Measurements from ENCODE around the gene CD3E. TPM values are rescaled to one million over a fixed set of nuclear protein-coding genes. Genes with fewer than 3 reads are reported as not detected.

CD3E gene
- total and polyA plus RNA-seq, 2 of the 13 experiments (the other 11 are each of a cell fraction or from before 2014, with no cell fraction given): not detected

- ChIA-PET CTCF (ENCODE audit: low intra/inter-chr PET ratio, low total read pairs) (no interaction called here), POLR2A (no interaction called here)
- BruUV-seq (replicated peaks): no TSS peak
- Histone ChIP-seq H2AFZ (ENCODE audit: low read length) (no peak overlapping the region), H3K9ac (ENCODE audit: insufficient read depth, low read depth, low read length) (no peak overlapping the region), H3K27me3 (ENCODE audit: control insufficient read depth in 1 of 2, insufficient read depth in 2 of 2, low read length in 2 of 2) (no peaks in the 10 kb centered on the region), H3K9me3 (ENCODE audit: low read length) (no peaks in the 10 kb centered on the region), H3K4me2 (ENCODE audit: low read depth, low read length) (no peak overlapping the region), H3K4me3 (replicated peaks in 1 of 3; ENCODE audit: insufficient read depth in 1 of 3, low read depth in 2 of 3, low read length in 3 of 3) (no peak overlapping the region), H3K79me2 (ENCODE audit: insufficient read depth, low read length) (no peaks in the 10 kb centered on the region), H4K20me1 (ENCODE audit: insufficient read depth, low read length) (no peaks in the 10 kb centered on the region), H3K36me3 (replicated peaks in 1 of 2; ENCODE audit: control insufficient read depth in 1 of 2, insufficient read depth in 2 of 2, low read length in 2 of 2) (no peaks in the 10 kb centered on the region), H3K4me1 (ENCODE audit: insufficient read depth, low read length) (no peaks in the 10 kb centered on the region), H3K27ac (ENCODE audit: extremely low read length, insufficient read depth, low read length) (no peak overlapping the region)
- no peak for DNase-seq (ENCODE audit: low spot score)
- in situ Hi-C loops (cut with HindIII; ENCODE audit: extremely low pct_ligation_motif_present, low pct_unique_long_range_greater_than_20kb): no loop called here
- TF ChIP-seq, protein P1, sequence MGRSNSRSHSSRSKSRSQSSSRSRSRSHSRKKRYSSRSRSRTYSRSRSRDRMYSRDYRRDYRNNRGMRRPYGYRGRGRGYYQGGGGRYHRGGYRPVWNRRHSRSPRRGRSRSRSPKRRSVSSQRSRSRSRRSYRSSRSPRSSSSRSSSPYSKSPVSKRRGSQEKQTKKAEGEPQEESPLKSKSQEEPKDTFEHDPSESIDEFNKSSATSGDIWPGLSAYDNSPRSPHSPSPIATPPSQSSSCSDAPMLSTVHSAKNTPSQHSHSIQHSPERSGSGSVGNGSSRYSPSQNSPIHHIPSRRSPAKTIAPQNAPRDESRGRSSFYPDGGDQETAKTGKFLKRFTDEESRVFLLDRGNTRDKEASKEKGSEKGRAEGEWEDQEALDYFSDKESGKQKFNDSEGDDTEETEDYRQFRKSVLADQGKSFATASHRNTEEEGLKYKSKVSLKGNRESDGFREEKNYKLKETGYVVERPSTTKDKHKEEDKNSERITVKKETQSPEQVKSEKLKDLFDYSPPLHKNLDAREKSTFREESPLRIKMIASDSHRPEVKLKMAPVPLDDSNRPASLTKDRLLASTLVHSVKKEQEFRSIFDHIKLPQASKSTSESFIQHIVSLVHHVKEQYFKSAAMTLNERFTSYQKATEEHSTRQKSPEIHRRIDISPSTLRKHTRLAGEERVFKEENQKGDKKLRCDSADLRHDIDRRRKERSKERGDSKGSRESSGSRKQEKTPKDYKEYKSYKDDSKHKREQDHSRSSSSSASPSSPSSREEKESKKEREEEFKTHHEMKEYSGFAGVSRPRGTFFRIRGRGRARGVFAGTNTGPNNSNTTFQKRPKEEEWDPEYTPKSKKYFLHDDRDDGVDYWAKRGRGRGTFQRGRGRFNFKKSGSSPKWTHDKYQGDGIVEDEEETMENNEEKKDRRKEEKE (IDR thresholded peaks at IDR 0.05): no peak
- no peak for TF ChIP-seq ZNF24 (IDR thresholded peaks at IDR 0.05)
- no peak for TF ChIP-seq PLSCR1 (CRISPR knock-in tag; IDR thresholded peaks at IDR 0.05; ENCODE audit: borderline replicate concordance)
- no peak for TF ChIP-seq IKZF5 (CRISPR knock-in tag; IDR thresholded peaks at IDR 0.05)
- no peak for TF ChIP-seq HIVEP1 (CRISPR knock-in tag; IDR thresholded peaks at IDR 0.05)
- TF ChIP-seq MIXL1 (CRISPR knock-in tag; IDR thresholded peaks at IDR 0.05): no peak
- TF ChIP-seq ZNF446 (CRISPR knock-in tag; IDR thresholded peaks at IDR 0.05): no peak
- TF ChIP-seq ARID2 (CRISPR knock-in tag; IDR thresholded peaks at IDR 0.05; ENCODE audit: borderline replicate concordance): no peak
- no peak for TF ChIP-seq MAFF (IDR thresholded peaks at IDR 0.05; ENCODE audit: low read depth, low read length)
- TF ChIP-seq HDAC6 (IDR thresholded peaks at IDR 0.05; ENCODE audit: low read depth, low read length): no peak
- TF ChIP-seq ZNF747 (CRISPR knock-in tag; IDR thresholded peaks at IDR 0.05; ENCODE audit: borderline replicate concordance): no peak
- TF ChIP-seq EHMT2 (IDR thresholded peaks at IDR 0.05; ENCODE audit: borderline replicate concordance, low read depth, low read length): no peak
- TF ChIP-seq MAZ (IDR thresholded peaks at IDR 0.05; ENCODE audit: borderline replicate concordance, low read depth, low read length): no peak
- no peak for TF ChIP-seq MAZ (CRISPR knock-in tag; IDR thresholded peaks at IDR 0.05; ENCODE audit: low read depth)
- no peak for TF ChIP-seq MBD4 (IDR thresholded peaks at IDR 0.05; ENCODE audit: borderline replicate concordance, low read length)
- no peak for FAIRE-seq
- intact Hi-C loops (cut with micrococcal nuclease; ENCODE audit: unreplicated experiment): no loop called here
- ATAC-seq: no peak
- 20% methylated on average over 5 of the region's 5 CpGs for WGBS (ENCODE audit: low lambda C conversion rate)
These were observed 21.4 kb upstream of the CD3E start for GRCh38 chr11:118283037-118283636.
